Fibroblast of gingiva (primary cell): ENCODE results near the gene ACAP2.
"Not testable (repeated sequence)": the region's sequence is repeated elsewhere in the genome, so short reads cannot be mapped to it uniquely, and the experiment has no call there.

Experiments
- DNase-seq: peaks from one replicate; pipeline ENCODE4 v3.0.0-alpha.2; 2011; ENCODE audit warnings: low read depth

The ACAP2 gene

DNA sequence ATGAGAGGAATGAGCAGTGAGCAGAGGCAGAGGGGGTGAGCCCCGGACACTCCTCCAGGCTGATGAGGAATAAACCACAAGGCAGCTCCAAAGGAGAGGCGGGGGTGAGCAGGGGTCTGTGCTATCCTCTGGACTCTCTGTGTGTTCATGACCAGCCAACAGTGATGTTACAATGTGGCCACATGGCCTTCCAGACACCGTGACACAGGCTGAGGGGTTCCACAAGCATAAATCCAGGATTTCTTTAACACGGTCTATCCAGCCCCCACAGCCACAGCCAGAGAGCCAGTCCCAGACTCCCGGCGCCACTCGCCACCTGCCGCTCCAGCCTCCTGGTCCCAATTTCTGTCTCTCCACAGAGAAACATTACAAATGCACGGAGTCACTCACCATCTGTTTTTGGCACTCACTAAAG is 196.2 kb downstream of the ACAP2 start:
- DNase-seq, result no peak

DNA sequence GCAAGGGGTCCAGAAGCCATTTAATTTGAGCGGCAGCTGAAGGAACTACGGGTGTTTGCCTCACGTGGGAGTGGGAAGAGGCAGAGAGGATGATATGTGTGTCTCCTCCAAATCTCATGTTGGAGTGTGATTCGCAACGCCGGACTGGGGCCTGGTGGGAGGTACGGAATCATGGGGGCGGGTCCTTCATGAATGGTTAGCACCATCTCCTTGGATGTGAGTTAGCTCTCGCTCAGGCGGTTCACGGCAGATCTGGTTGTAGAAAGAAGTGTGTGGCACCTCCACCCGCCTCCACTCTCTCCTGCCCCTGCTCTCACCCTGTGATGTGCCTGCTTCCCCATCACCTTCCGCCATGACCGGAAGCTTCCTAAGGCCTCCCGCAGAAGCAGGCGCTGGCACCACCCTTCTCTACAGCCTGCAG is 197.3 kb downstream of the ACAP2 start:
- no peak for DNase-seq

- no peak for DNase-seq
Observed at GRCh38 chr3:195241592-195242355, 201.0 kb downstream of the ACAP2 start.

- DNase-seq, result no peak
Observed at GRCh38 chr3:195240939-195241338, 201.9 kb downstream of the ACAP2 start.

DNA sequence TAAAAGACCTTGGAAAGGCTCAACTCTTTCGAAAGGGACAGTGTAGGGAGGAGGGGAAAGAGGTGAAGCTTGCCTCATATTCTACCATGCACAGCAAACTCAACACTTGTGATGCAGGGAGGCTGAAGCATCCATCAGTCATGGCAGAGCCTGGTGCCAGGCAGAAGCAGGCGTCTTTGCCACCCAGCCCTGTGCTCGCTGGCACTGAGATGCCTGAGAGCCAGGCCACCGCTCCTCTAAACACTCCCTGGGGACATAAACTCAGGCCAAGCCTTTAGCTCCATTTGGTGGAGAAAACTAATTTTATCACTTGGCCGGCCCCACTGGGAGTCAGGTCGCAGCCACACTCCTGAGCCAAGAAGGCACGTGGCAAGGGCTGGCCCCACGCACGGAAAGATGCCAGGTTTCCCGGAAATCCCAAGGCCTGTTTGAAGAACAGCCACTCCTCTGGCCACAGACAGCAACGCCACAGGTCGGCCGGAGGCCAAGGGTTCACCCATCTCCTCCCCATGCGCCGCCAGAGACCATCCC is 202.6 kb downstream of the ACAP2 start:
- no peak for DNase-seq

DNA sequence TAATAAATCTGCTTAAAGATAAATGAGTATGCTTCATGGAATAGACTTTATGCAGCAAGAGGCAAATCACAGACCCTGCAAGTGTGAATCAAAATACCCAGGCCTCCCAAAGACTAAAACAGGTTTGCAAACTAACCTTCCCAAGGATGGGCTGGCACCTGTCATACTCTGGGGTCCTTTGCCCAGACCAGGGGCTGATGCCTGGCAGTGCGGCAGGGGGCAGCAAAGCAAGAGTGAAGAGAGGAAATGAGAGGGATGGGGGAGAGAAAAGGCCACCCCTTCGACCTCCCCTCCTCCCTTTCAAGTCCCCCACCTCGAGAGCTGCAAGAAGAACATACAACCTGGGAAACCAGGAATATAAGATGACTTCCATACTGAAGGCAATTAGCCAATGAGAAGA is 203.7 kb downstream of the ACAP2 start:
- no peak for DNase-seq

DNA sequence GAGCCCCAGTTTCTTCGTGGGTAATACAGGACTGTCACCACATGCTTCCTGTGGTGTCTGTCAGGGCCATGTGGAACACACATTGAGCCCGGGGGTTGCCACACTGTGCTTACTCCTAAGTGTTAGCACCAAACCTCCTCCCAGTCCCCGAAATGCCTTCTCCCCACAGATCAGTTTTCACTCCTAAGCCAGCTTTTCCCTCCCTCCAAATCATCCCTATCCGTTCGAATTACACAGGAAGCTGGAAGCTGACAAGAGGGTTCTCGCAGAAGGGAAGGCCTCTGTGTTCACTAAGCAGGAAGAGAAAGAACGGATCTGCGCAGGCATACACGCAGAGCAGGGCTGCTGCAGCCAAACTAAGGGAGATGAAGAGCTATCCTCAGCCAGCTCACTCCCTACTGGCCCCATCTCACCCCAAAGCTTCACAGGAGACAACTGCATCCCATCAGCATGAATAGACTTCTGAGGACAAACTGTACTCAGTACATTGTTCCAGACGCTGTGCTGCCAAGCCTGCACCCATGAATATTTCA is 204.2 kb downstream of the ACAP2 start:
- peak; percentile 69 for DNase-seq

- no peak for DNase-seq
Observed at GRCh38 chr3:195238081-195238571, 204.7 kb downstream of the ACAP2 start.

DNA sequence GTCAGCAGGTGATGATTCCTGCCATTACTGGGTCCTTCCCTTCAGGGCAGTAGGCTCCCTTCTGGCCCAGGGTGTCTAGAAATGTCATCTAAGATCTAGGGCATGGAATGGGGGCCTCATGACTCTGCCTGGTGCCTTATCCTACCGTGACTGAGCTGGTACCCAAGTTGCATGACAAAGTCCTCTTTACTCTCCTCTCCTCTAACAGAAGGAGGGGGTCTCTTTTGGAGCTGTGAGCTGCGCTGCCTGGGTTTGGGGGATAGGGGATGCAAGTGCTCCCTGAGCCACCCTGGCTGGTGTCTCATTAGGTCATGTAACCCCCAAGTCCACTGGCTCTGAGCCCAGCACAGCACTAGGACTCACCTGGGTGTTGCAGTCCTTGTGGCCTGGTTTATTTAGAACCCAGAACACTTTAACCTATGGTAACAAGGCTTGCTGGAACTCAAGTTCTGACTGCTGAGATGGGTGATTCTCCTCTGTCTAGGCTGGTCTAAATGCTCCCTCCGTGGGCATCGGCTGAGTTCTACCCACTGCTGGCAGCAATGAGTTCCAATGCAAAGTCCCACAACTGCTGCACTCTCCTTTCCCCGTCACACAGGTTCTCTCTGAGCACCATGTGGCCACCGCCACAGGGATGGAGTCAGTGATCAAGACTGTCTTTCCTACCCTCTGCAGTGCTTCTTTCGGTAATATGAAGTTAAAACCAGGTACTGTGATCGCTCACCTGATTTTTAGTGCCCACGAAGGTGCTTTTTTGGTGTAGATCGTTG is 205.8 kb downstream of the ACAP2 start:
- DNase-seq, result no peak

- no peak for DNase-seq
Observed at GRCh38 chr3:195236076-195236798, 206.6 kb downstream of the ACAP2 start.

DNA sequence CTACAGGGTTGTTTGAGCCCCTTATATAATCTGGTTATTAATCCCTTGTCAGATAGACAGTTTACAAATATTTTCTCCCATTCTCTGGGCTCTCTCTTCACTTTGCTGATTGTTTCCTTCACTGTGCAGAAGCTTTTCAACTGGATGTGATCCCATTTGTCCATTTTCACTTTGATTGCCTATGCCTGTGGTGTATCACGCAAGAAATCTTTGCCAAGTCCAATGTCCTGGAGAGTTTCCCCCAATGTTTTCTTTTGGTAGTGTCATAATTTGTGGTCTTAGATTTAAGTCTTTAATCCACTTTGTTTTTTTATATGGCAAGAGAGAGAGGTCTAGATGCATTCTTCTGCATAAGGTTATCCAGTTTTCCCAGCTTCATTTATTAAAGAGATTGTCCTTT is 212.6 kb downstream of the ACAP2 start:
- DNase-seq, result no peak

DNA sequence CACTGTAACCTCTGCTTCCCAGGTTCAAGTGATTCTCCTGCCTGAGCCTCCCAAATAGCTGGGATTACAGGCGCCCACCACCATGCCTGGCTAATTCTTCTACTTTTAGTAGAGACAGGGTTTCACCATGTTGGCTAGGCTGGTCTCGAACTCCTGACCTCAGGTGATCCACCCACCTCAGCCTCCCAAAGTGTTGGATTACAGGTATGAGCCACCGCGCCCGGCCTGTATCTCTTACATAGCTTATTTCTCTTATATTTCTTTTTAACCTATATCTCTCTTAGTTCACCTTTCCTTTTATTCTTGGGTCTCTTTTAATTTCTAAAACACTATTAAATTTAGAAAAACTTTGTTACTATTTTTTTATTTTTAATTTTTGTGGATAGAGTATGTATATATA is 213.9 kb downstream of the ACAP2 start:
- not testable (repeated sequence) for DNase-seq

- no peak for DNase-seq
Observed at GRCh38 chr3:195227871-195228270, 214.9 kb downstream of the ACAP2 start.

- no peak for DNase-seq
Observed at GRCh38 chr3:195226900-195227447, 215.8 kb downstream of the ACAP2 start.

- no peak for DNase-seq
Observed at GRCh38 chr3:195226445-195226844, 216.4 kb downstream of the ACAP2 start.

- no peak for DNase-seq
Observed at GRCh38 chr3:195224980-195225580, 217.7 kb downstream of the ACAP2 start.
